HL-60 (cell line): ENCODE results near the gene TSG101.

Experiments
- CTCF ChIP-seq: IDR thresholded peaks from one replicate; pipeline ENCODE4 v1.5.1; 2011; ENCODE audit warnings: low read length, control low read depth, inconsistent platforms; ENCODE audit not compliant: insufficient read depth
- POLR2AphosphoS5 ChIP-seq: IDR thresholded peaks from 2 replicates; pipeline ENCODE4 v1.6.1; 2012; ENCODE audit warnings: low read depth

- TF ChIP-seq CTCF: no peak
- no peak for TF ChIP-seq POLR2AphosphoS5
Observed at GRCh38 chr11:18449251-18449650, 77.5 kb downstream of the TSG101 start.
